ENCODE results near the gene KRT81. TPM values are rescaled to one million over a fixed set of nuclear protein-coding genes. Genes with fewer than 3 reads are reported as not detected.
"Not testable (repeated sequence)": the region's sequence is repeated elsewhere in the genome, so short reads cannot be mapped to it uniquely, and the experiment has no call there.

Gene KRT81
- total RNA-seq, 1 donor from 2014 or later = not detected

GRCh38 chr12:52275686-52276085 is 15.6 kb downstream of the KRT81 start:
- DNase-seq (ENCODE audit: low read depth in 2 of 2) = no peak

- no peak for DNase-seq (ENCODE audit: low read depth in 2 of 2)
Measured at GRCh38 chr12:52274521-52275120, 16.7 kb downstream of the KRT81 start, which contains the start of gene KRT86. TSS of gene KRT86 (plus strand) at chr12:52274645. CDS start at chr12:52301917, 27,272 bp downstream.

GRCh38 chr12:52271158-52271557 is 20.2 kb downstream of the KRT81 start:
- no peak for DNase-seq (ENCODE audit: low read depth in 2 of 2)

DNA sequence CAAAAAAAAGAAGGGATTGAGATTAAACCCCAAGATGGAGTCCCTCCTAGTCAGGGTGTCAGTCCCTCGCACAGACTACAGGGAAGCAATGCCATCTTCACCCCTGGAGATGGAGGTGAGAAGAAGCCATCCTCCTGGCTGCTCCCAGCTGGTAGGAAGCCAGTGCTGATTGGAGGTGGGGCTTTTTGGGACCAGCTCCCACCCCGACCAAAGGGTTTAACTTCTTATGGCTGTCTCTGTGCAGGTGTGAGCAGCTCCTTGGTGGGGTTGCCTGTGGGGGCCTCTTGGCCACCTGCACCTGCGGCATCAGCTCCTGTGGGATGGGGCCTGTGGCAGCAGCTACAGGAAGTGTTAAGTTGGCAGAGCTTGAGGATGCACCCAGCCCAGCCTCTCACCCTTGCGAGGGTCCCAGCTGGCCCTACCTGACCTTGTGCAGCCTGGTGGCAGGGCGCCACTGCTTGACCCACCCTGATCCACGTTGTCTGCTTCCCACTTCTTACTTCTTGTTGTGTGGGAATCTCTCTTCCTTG is 20.7 kb downstream of the KRT81 start:
- DNase-seq (ENCODE audit: low read depth in 2 of 2) = no peak

DNA sequence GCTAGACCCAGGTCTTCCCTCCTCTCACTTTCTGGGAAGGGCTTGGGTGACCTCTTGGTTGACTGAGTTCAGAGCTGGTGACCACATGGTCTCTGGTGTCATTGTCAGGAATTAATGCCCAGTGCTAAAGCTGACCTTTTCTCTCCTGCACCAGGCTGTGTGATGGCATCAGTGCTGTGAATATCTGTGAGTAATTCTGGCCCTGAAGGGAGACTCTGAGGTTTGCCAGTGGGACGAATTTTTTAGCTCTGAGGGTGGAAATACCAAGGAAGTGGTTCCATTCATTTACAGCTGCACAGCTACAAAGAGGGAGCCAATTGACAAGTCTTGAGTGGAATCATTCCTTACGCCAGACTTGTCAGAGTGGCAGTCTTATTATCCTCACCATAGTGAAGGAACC is 23.1 kb downstream of the KRT81 start:
- no peak for DNase-seq (ENCODE audit: low read depth in 2 of 2)

DNA sequence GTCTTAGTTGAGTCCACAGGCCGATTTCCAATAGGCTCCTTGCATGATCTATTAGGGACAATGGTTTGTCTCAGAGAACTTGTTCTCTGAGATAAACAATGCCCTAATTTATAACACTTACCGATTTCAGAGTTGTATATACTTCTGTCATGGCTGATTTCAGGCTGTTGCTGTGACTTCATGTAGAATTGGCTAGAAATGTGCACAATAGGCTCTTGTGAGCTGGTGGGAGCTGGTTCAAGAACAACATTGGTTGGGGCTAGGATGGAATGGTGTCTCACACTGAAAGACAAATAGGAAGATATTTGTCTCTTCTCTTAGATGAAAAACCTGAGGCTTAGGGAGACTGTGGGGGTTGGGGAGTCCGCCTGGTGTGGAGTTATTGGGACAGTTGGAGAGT is 23.6 kb downstream of the KRT81 start:
- no peak for DNase-seq (ENCODE audit: low read depth in 2 of 2)

GRCh38 chr12:52267266-52267665 is 24.1 kb downstream of the KRT81 start:
- DNase-seq (ENCODE audit: low read depth in 2 of 2) = no peak

DNA sequence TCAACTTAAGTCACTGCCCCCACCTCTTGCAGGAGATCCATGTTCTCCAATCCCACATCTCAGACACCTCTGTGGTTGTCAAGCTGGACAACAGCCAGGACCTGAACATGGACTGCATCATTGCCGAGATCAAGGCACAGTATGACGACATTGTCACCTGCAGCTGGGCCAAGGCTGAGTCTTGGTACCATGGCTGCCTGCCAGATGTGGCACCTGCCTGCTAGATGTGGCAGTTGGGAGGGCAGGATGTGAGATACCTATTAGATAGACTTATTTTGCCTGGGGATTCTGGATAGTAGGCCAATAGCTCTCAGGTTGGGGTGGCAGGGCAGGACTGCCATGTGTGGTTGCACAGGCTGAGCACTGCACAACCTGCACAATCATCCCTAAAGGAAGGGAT is 24.8 kb downstream of the KRT81 start:
- no peak for DNase-seq (ENCODE audit: low read depth in 2 of 2)

GRCh38 chr12:52264435-52264825 is 26.9 kb downstream of the KRT81 start:
- DNase-seq (ENCODE audit: low read depth in 2 of 2) = no peak

DNA sequence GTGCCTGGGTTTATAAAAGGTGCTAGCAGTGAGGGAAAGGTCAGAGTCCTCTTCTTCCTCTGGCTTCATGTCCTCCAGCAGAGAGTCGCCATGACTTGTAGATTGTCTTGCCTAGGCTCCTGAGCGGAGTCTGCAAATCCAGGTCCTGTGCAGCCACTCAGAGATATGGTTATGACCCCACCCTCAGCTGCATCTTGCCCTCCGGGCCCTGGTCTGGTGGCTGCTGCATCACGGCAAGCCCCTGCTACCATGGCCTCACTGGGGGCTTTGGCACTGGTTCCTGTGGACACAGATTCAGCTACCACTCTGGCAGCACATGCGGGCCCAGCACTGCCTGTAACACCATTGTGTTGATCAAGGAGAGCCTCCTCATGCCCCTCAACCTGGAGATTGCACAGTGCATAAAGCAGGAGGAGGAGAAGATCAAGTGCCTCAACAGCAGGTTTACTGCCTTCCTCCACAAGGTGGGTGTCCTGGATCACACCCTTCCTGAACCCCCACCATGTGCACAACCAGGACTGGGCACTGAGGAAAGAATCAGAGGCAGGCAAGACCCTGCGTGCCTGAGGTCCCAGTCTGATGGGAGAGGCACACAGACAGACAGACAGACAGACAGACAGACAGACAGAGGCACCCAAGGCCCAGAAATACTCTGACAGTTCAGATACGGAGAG is 27.4 kb downstream of the KRT81 start:
- no peak for DNase-seq (ENCODE audit: low read depth in 2 of 2)

DNA sequence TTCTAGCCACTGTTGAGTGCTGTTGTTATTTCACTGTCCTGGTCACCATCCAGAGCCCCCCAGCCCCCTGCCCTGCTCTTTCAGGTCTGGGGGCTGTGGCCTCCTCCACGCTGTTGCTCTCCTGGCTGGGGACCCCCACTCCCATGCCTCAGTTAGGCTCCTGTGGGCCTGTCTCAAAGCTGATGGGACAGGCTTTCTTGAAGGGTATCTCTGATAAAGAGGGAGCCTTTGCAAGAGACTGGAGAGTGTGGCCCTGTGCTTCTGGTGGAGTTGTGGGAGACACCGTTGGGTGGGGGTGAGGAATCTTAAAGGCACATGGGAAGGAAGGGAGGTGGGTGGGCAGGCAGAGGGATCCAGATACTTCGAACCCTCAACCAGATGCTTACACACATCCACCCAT is 29.0 kb downstream of the KRT81 start:
- DNase-seq (ENCODE audit: low read depth in 2 of 2) = no peak

- no peak for DNase-seq (ENCODE audit: low read depth in 2 of 2)
Measured at GRCh38 chr12:52261208-52261484, 30.2 kb downstream of the KRT81 start.

DNA sequence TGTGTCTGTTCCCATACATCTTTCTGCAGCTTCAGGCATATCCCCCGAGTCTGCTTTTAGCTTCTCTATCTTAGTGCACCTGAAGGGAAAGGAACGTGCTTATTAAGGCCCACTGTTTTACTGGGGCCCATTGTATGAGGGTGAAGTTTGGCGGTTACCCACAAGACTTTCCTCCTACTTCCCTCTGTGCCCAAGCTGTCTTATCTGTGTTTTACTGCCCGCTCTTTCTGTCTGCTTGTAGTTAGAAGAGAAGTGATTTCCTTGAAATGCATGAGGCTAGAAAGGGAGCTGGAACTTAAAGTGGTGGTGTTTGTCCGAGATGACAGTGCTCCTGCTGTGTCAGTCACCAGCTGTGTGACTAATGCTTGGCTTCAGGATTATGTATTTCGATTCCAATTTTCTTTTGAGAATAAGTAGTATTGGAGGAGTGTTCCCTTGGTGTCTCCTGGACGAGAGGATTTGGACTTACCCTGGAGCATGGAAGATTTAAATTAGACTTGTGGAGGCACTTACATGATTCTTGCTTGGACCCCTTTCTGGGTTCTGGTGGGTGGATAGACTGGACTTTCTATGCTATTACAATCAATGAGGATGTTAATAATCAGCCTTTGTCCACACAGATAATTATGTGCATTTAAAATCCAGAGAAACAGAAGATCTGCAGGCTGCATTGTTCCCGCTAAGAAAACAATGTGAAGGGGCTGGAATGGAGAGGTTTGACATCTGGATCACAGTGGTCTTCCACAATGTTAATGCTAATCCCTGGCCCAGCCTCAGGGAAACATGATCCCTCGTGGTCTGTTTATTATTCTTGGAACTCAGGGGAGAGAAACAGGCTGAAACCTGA is 30.8 kb downstream of the KRT81 start:
- DNase-seq (ENCODE audit: low read depth in 2 of 2) = no peak

- DNase-seq (ENCODE audit: low read depth in 2 of 2) = no peak
Measured at GRCh38 chr12:52259657-52260243, 31.6 kb downstream of the KRT81 start.

GRCh38 chr12:52258335-52258901 is 32.9 kb downstream of the KRT81 start:
- DNase-seq (ENCODE audit: low read depth in 2 of 2) = peak; percentile 52 to 61

DNA sequence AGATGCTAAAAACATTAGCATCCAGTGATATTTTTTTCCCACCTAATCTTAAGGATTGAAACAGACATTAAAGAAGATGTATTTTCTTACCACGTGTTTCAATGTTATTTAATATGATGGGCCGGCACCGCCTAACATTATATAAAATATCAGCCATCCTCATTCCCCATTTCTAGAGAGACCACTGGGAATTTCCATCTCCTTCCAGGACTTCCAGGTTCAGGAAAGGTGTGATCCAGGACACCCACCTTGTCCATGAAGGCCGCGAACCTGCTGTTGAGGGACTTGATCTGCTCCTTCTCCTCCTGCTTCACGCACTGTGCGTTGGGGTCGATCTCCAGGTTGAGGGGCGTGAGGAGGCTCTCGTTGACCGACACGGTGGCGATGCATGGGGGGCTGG is 33.4 kb downstream of the KRT81 start:
- not testable (repeated sequence) for DNase-seq (ENCODE audit: low read depth in 2 of 2)

- DNase-seq (ENCODE audit: low read depth in 2 of 2) = no peak
Measured at GRCh38 chr12:52257074-52257551, 34.2 kb downstream of the KRT81 start.

- no peak for DNase-seq (ENCODE audit: low read depth in 2 of 2)
Measured at GRCh38 chr12:52256584-52256935, 34.8 kb downstream of the KRT81 start.

DNA sequence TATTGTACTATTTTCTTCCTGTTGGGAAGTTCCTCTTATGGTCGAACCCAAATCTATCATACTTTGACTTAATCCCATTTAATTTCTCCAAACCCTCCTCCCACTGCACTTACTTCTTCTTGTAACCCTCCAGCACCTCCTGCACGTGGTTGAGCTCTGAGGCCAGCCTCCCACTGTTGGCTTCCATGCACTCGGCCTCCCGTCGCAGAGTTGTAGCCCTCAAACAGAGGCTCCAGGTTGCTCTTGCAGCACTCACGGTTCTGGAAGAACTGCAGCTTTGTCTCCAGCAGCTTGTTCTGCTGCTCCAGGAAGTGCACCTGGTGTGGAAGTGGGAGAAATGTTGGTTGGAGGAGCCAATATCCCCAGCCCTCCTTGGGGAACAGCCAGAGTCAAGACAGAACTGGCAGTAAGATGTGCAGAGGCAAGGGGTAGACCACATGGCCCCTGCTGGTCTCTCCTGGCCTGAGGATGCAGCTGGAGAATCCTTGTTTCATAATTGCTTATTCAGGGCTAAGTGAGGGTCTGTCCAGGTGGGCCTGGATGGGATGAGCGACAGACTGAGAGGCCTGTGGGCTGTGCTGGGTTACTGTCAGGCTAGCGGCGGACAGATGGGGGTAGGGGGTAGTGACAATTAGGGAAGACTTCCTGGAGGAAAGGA is 35.3 kb downstream of the KRT81 start:
- no peak for DNase-seq (ENCODE audit: low read depth in 2 of 2)

GRCh38 chr12:52254965-52255751 is 36.2 kb downstream of the KRT81 start:
- DNase-seq (ENCODE audit: low read depth in 2 of 2) = no peak
